GM18511 (cell line): ENCODE data around the gene TFF1.

Experiments used
- ATAC-seq: cut with Tn5 transposase; IDR thresholded peaks from one replicate; pipeline ENCODE4 v1.9.1; 2021; ENCODE audit warnings: mild to moderate bottlenecking, moderate library complexity; ENCODE audit not compliant: unreplicated experiment

The TFF1 gene

DNA sequence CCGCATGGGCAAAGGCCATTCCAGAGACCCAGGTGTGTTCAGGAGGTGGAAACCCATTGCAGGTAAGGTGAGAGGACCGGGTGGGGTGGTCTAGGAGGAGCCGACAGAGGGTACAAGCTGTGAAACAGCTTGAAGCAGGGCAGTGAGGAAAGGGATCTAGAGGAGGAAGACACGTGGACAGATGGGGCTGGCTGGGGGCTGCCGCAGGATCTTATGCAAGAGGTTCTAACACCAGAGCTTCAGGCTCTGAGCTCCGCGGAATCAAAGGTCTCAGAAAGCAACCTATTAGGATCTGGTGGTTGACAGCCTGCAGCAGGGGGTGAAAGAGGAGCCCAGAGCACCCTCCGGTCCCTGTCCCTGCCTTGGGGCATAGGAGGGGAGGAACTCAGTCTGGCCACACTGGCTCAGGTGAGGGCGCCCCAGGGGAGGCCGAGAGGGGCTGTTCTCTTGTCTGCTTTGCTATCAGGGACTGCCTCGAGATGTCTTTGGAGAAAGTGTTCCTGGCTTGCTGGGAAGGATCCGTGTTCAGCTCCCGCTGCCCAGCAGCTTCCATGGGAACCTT lies 1.9 kb downstream of the TFF1 start:
- no peak for ATAC-seq

DNA sequence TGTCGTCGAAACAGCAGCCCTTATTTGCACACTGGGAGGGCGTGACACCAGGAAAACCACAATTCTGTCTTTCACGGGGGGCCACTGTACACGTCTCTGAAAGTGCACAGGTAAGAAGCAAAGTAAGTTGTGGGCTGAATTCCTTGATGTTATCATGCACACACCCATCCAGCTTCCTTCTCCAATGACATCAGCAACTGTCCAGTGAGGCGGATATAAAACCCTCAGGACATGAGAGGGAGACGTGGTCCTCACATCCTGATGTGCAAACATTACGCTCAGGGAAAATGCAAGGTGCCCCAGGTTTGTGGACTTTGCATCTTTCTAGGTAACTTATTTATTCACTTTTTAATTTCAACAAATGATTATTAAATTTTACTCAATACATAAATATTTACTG lies 3.0 kb downstream of the TFF1 start:
- no peak for ATAC-seq

DNA sequence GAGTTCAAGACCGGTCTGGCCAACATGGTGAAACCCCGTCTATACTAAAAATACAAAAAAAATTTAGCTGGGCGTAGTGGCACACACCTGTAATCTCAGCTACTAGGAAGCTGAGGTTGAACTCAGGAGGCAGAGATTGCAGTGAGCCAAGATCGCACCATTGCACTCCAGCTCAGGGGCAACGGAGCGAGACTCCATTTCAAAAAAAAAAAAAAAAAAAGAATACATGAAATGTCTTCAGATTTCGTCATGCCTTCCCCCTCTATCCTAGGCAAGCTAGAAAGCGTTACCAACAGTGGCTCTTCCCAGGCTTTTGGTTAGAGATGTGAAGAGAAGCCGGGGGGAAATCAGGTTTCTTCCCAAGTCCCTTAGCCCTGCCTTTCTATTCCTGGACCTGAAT lies 3.6 kb downstream of the TFF1 start:
- no peak for ATAC-seq

DNA sequence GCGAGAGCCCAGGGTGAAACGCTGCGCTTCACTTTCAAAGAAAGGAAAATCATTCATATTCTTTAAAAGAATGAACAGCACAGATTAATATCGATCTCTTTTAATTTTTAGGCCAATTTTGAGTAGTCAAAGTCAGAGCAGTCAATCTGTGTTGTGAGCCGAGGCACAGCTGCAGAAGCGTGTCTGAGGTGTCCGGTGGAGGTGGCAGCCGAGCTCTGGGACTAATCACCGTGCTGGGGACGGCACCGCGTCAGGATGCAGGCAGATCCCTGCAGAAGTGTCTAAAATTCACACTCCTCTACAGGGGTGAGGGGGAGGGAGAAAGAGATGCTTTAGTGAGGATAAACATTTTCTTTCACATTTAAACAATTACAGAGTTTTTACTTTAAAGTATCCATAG lies 4.1 kb downstream of the TFF1 start:
- ATAC-seq: no peak

DNA sequence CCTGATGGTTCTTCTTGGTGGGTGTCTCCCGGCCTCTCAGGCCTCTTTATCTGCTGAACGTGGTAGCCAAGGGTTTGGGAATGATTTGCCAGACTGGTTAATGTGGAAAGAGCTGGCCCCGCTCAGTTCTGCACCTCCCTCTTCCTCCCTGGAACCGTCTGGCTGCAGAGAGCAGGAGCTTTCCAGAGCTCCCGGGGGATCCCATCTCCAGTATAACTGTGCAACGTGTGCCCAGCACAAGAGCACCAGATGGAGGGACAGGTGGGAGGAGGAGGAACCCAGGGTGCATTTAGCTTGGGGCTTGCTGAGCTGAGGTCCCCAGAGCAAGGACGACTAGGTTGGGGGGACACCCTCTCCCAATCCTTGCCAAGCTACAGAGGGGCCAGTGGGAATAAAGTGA lies 5.0 kb downstream of the TFF1 start:
- no peak for ATAC-seq

DNA sequence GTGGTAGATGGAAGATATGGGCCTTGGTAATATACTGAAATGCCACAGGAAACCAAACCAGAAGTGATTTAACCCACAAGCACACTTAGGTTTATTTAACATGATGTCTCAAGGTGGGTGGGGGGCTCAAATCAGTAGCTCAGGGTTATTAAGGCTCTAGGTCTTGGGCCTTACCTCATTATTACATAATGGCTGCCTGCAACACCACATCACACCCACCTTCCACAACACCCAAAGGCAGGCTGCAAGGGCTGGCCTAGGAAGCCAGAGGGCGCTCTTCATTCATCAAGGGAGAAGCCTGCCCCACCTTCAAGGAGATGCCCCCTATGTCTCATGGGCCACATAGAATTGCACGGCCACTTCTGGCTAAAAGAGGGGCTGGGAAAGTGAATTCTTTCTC lies 6.0 kb downstream of the TFF1 start:
- no peak for ATAC-seq

DNA sequence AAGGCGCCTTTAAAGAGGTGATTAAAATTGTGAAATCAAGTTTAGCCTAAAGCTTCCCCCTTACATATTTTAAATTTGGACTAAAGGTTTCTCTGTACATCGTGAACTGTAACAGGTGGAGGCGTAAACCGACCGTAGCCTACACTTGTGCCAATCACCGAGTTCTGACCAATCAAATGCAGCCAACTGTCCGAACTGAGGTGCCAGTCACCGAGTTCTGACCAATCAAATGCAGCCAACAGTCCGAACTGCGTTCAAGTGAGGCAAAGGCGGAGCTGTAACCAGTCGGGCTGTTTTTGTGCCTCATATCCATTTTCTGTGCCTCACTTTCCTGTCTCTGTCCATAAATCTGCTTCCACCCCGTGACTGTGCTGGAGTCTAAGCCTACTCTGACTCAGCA lies 7.4 kb downstream of the TFF1 start:
- ATAC-seq: no peak

DNA sequence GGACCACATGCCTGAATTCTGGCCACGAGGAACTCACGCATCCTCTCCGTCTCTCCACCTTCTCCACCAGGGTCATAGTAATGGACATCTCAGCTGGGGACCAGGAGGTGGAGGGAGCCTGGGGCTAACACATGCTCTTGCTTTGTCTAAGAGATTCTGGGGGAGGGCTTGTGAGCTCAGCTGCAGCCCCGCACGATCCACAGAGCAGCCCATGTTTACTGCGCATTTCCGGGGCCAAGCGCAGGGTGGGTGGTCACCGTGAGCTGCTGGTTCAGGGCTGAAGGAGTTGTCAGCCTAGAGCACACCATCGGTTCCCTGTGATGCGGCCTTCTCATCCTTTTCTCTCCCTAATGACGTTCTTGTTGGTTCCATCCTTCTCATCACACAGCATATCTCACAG lies 8.1 kb downstream of the TFF1 start:
- no peak for ATAC-seq

DNA sequence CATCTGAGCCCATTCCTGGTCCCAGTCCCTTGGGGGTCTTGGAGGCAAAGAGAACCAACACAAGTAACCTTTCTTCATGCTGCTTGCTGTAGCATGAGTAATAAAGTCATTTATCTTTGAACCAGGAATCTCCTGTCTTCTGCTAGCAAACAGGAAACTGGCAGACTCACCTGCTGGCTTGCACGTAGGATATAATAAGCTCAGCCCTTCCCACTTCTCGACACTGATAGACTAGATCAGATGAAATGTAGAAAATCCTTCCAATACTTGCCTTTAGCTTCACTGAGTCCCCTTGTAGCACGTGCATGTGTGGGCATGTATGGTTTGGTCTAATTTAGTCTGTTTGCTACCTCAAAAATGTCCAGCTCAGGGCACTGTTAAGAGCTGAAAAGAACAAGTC lies 9.0 kb downstream of the TFF1 start:
- ATAC-seq: no peak

DNA sequence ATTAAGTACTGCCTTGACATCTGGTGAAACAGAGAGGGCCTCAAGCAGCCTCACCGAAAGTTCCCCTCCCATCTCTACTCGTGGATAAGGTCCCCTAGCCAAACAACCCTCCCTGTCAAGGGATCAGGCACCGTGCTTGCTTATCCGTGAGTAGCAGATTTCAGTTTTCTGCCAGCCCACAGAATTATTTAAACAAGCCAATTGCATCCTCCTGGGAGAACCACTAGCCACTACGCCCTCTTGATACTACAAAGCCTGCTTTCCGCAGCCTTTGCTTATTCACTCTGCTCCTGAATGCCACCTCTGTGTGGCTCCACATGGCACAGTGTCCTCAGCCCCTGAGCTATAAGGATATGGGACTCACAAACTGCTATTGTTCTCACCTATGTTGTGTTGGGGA lies 9.7 kb downstream of the TFF1 start:
- ATAC-seq: no peak

DNA sequence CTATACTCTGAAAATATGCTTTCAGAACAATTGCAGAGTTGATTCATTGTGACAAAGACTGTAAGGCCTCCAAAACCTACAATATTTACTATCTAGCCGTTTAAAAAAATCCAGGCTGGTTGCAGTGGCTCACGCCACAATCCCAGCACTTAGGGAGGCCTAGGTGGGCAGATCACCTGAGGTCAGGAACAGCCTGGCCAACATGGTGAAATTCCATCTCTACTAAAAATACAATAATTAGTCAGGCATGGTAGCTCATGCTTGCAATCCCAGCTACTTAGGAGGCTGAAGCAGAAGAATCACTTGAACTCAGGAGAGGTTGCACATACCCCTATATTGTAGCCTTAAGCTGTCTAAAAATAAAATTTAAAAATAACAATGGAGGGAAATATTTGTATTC lies 10.3 kb downstream of the TFF1 start:
- ATAC-seq: no peak

DNA sequence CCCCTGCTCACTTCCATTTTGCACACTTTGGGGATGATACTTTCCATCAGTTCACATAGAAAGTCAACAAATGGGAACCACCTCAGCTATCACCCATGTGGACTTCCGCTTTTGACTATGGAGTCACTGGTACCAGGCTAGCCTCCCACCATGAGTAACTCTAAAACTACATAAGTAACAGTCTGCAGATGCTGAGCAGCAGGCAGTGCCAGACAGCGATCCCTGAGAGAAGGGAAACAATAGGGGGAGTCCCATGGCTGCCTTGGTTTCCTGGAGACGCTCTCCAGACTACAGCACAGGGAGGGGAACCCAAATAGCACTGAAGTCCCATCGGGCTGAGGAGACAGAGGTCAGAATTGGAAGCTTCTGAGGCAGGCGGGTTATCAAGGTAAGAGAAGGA lies 12.7 kb downstream of the TFF1 start:
- no peak for ATAC-seq

DNA sequence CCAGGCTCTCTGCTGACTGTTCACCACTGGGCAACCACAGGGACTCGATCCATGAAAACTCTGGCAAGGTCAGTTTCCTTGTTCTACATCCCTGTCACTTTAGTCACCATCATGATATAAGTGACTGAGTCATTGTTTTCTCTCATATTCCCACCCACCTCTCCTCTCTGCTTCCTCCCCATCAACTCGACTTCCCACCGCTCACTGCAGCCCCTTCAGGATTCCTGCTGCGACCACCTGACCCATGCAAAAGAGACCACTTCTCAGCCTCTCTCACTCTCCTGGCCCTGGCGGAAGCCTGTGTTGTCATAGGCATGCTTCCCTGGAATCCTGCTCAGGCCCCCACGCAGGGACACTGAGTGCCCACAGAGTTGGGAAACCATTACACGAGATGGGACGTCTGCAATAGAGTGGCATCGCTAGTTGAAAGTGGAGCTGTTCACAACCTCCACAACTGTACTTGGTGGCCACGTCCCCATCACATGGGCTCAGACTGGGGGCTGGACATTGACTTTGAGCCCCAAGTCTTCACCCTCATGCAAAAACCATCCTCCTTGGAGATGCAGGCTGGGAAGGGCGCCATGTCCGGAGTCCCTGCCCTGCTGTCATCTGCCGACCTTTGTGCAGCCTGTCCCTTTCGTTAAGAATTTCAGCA lies 13.8 kb downstream of the TFF1 start:
- no peak for ATAC-seq

DNA sequence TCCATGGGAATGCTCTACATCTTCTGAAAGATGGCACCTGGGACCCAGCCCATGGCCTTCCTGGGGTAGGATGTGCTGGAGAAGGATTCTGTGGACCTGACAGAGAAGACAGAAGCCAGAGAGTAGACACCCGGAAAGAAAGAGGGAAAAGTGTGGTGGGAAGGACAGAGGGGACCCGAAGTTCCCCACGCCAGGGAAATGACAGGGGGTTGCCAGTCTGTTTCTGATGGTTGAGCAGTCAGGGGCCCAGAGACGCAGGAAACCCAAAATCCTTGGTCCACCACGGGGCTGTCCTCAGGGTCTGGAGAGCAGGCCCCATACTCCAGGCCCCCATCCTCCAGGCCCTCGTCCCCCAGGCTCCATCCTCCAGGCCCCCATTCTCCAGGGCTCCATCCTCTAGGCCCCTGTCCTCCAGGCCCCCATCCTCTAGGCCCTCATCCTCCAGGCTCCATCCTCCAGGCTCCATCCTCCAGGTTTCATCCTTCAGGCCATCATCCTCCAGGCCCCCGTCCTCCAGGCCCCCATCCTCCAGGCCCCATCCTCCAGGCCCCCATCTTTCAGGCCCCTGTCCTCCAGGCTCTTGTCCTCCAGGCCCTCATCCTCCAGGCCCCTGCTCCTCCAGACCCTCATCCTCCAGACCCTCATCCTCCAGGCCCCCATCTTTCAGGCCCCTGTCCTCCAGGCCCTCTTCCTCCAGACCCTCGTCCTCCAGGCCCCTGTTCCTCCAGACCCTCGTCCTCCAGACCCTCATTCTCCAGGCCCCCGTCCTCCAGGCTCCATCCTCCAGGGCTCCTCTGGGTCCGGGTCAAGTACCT lies 14.5 kb downstream of the TFF1 start:
- ATAC-seq: no peak

DNA sequence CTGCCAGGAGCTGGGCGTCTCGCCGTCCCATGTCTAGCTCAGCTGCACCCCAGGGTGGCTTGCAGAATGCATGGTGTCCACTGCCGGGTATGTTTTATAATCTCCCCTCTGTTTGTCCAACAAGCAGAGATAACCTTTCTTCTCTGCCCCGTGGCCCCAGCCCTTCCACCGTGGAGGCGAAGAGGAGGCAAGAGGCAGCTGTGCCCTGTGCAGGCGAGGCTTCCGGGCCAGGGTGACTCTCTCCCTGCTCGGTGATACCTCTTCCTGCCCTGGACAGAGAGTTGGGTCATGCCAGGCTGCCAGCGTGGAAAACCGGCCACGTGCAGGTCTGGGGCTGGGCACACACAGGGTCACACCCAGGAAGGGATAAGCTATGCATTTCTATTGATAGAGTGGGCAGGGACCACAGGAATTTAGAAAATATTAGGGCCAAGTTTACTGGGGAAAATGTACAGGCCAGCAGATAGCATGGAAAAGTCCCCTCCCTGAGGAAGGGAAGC lies 15.4 kb downstream of the TFF1 start, which contains the start of gene TFF2:
Gene TFF2 (minus strand): TSS at position 68 of the 500 bp plus-strand sequence. CDS start 37 bp downstream, at position 31.
- ATAC-seq: no peak

DNA sequence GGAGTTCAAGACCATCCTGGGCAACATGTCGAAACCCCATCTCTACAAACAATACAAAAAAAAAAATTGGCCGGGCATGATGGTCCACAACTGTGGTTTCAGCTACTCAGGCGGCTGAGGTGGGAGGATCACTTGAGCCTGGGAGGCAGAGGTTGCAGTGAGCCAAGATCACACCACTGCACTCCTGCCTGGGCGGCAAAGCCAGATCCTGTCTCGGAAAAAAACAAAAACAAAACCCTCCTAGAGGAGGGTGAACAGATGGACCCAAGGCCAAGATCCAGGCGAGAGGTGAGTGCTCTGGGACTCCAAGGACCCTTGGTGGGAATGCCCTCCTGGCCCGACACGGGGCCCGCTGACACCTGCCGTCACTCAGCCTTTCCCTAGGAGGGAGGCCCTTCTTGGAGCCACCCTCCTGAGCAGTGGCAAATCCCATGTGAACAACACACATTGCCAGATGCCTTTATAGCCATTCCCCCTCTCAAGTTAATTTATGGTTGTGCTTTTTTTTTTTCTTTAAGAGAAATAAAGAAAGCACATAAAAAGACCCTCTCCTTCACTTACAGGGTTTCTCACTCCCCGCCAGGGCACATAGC lies 15.9 kb downstream of the TFF1 start:
- no peak for ATAC-seq

DNA sequence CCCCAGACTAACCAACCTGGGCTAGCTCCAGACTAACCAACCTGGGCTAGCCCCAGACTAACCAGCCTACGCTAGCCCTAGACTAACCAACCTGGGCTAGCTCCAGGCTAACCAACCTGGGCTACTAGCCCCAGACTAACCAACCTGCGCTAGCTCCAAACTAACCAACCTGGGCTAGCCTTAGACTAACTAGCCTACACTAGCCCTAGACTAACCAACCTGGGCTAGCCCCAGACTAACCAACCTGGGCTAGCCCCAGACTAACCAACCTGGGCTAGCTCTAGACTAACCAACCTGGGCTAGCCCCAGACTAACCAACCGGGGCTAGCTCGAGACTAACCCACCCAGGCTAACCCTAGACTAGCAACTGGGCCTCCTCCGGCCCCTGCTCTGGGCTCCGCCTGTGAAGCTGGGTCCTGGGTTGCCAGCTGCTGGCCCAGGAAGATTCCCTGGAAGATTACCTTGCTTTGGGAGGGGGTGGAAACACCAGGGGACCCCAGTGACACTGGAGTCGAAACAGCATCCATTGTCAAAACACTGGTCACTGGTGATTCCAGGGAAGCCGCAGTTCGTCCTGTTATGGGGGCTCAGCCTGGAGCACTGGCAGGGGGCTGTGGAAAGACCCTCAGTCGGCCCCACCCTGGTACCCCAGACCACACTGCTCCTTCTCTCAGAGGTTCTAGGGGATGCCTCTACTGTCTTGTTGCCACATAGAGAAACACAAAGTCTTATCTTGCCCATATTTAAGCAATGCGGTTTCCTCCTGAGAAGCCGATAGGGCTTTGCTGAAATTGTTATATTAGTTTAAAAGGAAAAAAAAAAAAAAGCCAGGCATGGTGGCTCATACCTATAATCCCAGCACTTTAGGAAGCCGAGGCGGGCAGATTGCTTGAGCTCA lies 16.7 kb downstream of the TFF1 start:
- ATAC-seq: no peak

DNA sequence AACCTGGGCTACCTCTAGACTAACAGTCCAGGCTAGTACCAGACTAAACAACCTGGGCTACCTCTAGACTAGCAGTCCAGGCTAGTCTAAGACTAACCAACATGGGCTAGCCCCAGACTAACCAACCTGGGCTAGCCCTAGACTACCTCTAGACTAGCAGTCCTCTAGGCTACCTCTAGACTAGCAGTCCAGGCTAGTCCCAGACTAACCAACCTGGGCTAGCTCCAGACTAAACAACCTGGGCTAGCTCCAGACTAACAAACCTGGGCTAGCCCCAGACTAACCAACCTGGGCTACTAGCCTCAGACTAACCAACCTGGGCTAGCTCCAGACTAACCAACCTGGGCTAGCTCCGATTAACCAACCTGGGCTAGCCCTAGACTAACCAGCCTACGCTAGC lies 17.6 kb downstream of the TFF1 start:
- no peak for ATAC-seq

DNA sequence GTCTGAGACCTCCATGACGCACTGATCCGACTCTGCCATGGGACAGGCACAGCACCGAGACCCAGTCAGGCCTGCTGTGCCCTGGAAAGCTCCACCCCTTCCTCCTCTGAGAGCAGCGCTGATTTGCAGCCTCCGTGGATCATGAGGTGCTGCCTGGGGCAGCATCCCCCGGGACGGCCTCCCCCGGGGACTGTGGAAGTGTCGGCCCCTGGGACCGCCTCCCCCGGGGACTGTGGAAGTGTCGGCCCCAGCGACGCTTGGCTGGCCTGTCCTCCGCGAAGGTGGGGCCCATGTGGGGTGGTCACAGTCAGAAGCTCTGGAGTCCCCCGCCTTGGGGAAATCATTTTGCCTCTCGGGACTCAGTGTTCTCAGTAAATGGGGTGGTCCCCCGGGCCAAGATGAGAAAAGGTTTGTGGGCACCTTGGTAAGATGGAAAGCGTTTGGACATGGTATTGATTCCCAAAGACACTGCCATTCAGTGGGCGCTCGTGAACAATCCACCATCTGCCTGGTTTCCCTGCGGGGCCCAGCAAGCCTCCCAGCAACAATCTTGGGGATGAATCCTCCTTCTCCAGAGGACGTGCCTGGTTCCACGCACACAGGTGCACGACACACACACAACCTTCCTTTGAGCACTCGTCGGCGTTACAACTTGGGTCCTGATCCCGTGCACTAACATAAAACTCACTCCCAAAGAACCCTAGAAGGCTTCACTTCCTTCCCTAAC lies 18.6 kb downstream of the TFF1 start:
- ATAC-seq: no peak
